NB4 (cell line): ENCODE results near the gene EQTN.

Experiments used
- CTCF ChIP-seq: IDR thresholded peaks from one replicate; pipeline ENCODE4 v1.5.1; 2012; ENCODE audit warnings: low read depth, low read length
- MAX ChIP-seq: IDR thresholded peaks from 2 replicates; pipeline ENCODE4 v1.6.1; 2011; ENCODE audit warnings: low read depth, low read length
- MYC ChIP-seq: IDR thresholded peaks from 2 replicates; pipeline ENCODE4 v1.6.1; 2011; ENCODE audit warnings: low read depth, low read length
- POLR2A ChIP-seq: IDR thresholded peaks from 2 replicates; pipeline ENCODE4 v1.6.1; 2011; ENCODE audit warnings: mild to moderate bottlenecking; ENCODE audit not compliant: insufficient read length; ENCODE audit errors: extremely low read depth

GRCh38 chr9:27247756-27248155 lies 49.2 kb downstream of the EQTN start:
- TF ChIP-seq POLR2A (no peak), MAX (peak; percentile 52; the same call in 1 of the 2 replicates), CTCF (peak; percentile 94), MYC (peak; percentile 17; the same call in 1 of the 2 replicates)
